ENCODE data around the gene PHF11.

PHF11 gene

GRCh38 chr13:49498206-49498605 is 2.5 kb downstream of the PHF11 start:
- H3K4me1 ChIP-seq (ENCODE audit: low read depth, poor library complexity, severe bottlenecking): peaks cover 19% of the 10 kb centered on the region
- no peak overlapping the region for H3K9ac ChIP-seq
- H4K20me1 ChIP-seq (ENCODE audit: insufficient read depth): no peaks in the 10 kb centered on the region
- H3K4me2 ChIP-seq: no peak overlapping the region
- H2AFZ ChIP-seq (ENCODE audit: low read depth): no peak overlapping the region
- no peaks in the 10 kb centered on the region for H3K27me3 ChIP-seq (ENCODE audit: insufficient read depth, low read depth)
- no peak overlapping the region for H3K27ac ChIP-seq
- no peaks in the 10 kb centered on the region for H3K36me3 ChIP-seq (ENCODE audit: insufficient read depth)
- no peak overlapping the region for H3K4me3 ChIP-seq (IDR thresholded peaks at IDR 0.05; ENCODE audit: insufficient read depth, low read depth, low read length)
- TF ChIP-seq CTCF (conservative IDR thresholded peaks at IDR 0.05; ENCODE audit: low read depth, low read length): no peak
- no peaks in the 10 kb centered on the region for H3K79me2 ChIP-seq (ENCODE audit: insufficient read depth, low read depth)

- H3K4me3 ChIP-seq (IDR thresholded peaks at IDR 0.05; ENCODE audit: insufficient read depth, low read depth, low read length): no peak overlapping the region
- H3K4me2 ChIP-seq: no peak overlapping the region
Observed at GRCh38 chr13:49499889-49500660, 4.3 kb downstream of the PHF11 start.

GRCh38 chr13:49502954-49503353 is 7.2 kb downstream of the PHF11 start:
- H3K4me2 ChIP-seq: no peak overlapping the region
- H3K4me3 ChIP-seq (IDR thresholded peaks at IDR 0.05; ENCODE audit: insufficient read depth, low read depth, low read length): no peak overlapping the region
- no peaks in the 10 kb centered on the region for H4K20me1 ChIP-seq (ENCODE audit: insufficient read depth)
- H3K4me1 ChIP-seq (ENCODE audit: low read depth, poor library complexity, severe bottlenecking): peaks cover 9% of the 10 kb centered on the region
- no peak overlapping the region for H2AFZ ChIP-seq (ENCODE audit: low read depth)
- no peak overlapping the region for H3K9ac ChIP-seq
- H3K27ac ChIP-seq: no peak overlapping the region
- no peaks in the 10 kb centered on the region for H3K79me2 ChIP-seq (ENCODE audit: insufficient read depth, low read depth)
- no peaks in the 10 kb centered on the region for H3K27me3 ChIP-seq (ENCODE audit: insufficient read depth, low read depth)
- no peak for TF ChIP-seq CTCF (conservative IDR thresholded peaks at IDR 0.05; ENCODE audit: low read depth, low read length)
- no peaks in the 10 kb centered on the region for H3K36me3 ChIP-seq (ENCODE audit: insufficient read depth)

More at GRCh38 chr13:49499889-49500660, 4.3 kb downstream of the PHF11 start:
- Histone ChIP-seq H3K9ac (no peak overlapping the region), H3K79me2 (ENCODE audit: insufficient read depth, low read depth) (no peaks in the 10 kb centered on the region), H3K27ac (no peak overlapping the region), H4K20me1 (ENCODE audit: insufficient read depth) (no peaks in the 10 kb centered on the region), H3K27me3 (ENCODE audit: insufficient read depth, low read depth) (no peaks in the 10 kb centered on the region), H3K4me1 (ENCODE audit: low read depth, poor library complexity, severe bottlenecking) (peaks cover 9% of the 10 kb centered on the region), H2AFZ (ENCODE audit: low read depth) (no peak overlapping the region), H3K36me3 (ENCODE audit: insufficient read depth) (no peaks in the 10 kb centered on the region)
- TF ChIP-seq CTCF (conservative IDR thresholded peaks at IDR 0.05; ENCODE audit: low read depth, low read length): no peak

GRCh38 chr13:49503951-49504350 is 8.2 kb downstream of the PHF11 start:
- H3K4me1 ChIP-seq (ENCODE audit: low read depth, poor library complexity, severe bottlenecking): peaks cover 9% of the 10 kb centered on the region
- H3K36me3 ChIP-seq (ENCODE audit: insufficient read depth): no peaks in the 10 kb centered on the region
- H3K4me3 ChIP-seq (IDR thresholded peaks at IDR 0.05; ENCODE audit: insufficient read depth, low read depth, low read length): no peak overlapping the region
- no peaks in the 10 kb centered on the region for H4K20me1 ChIP-seq (ENCODE audit: insufficient read depth)
- no peak overlapping the region for H3K4me2 ChIP-seq
- H3K79me2 ChIP-seq (ENCODE audit: insufficient read depth, low read depth): no peaks in the 10 kb centered on the region
- H2AFZ ChIP-seq (ENCODE audit: low read depth): no peak overlapping the region
- TF ChIP-seq CTCF (conservative IDR thresholded peaks at IDR 0.05; ENCODE audit: low read depth, low read length): no peak
- no peak overlapping the region for H3K27ac ChIP-seq
- H3K27me3 ChIP-seq (ENCODE audit: insufficient read depth, low read depth): no peaks in the 10 kb centered on the region
- no peak overlapping the region for H3K9ac ChIP-seq
